H9 (cell line): Measurements from ENCODE around the gene MTG2. TPM values are rescaled to one million over a fixed set of nuclear protein-coding genes. Genes with fewer than 3 reads are reported as not detected.

Experiments
- DNase-seq: peaks from one replicate; pipeline ENCODE4 v3.0.0-alpha.2; 2017
- H2AFZ ChIP-seq: one replicate; pipeline ENCODE4 v1.6.1; 2013; ENCODE audit warnings: mild to moderate bottlenecking, low read length, control low read depth, moderate library complexity
- H2AK5ac ChIP-seq: 2 replicates; pipeline ENCODE4 v1.6.1; 2013; ENCODE audit warnings: low read length, control low read depth, mixed read lengths; ENCODE audit not compliant: insufficient read length
- H2BK120ac ChIP-seq: one replicate; pipeline ENCODE4 v1.6.1; 2013; ENCODE audit warnings: low read depth, mild to moderate bottlenecking, low read length, control low read depth, inconsistent platforms; ENCODE audit not compliant: poor library complexity, severe bottlenecking
- H2BK12ac ChIP-seq: 2 replicates; pipeline ENCODE4 v1.6.1; 2013; ENCODE audit warnings: low read length, control low read depth, mixed read lengths, low read depth; ENCODE audit not compliant: insufficient read length
- H2BK15ac ChIP-seq: 2 replicates; pipeline ENCODE4 v1.6.1; 2013; ENCODE audit warnings: low read depth, low read length, control low read depth
- H2BK20ac ChIP-seq: one replicate; pipeline ENCODE4 v1.6.1; 2013; ENCODE audit warnings: low read depth, mild to moderate bottlenecking, low read length, control low read depth, inconsistent platforms; ENCODE audit not compliant: poor library complexity, severe bottlenecking
- H2BK5ac ChIP-seq: 2 replicates; pipeline ENCODE4 v1.6.1; 2013; ENCODE audit warnings: low read length, control low read depth, mixed read lengths; ENCODE audit not compliant: insufficient read length
- H3K14ac ChIP-seq: 2 replicates; pipeline ENCODE4 v1.6.1; 2013; ENCODE audit warnings: low read length, control low read depth; ENCODE audit not compliant: insufficient read depth
- H3K18ac ChIP-seq: 2 replicates; pipeline ENCODE4 v1.6.1; 2013; ENCODE audit warnings: low read depth, mild to moderate bottlenecking, mixed read lengths, low read length, control low read depth; ENCODE audit not compliant: insufficient read length
- H3K23ac ChIP-seq: 2 replicates; pipeline ENCODE4 v1.6.1; 2013; ENCODE audit warnings: low read length, control low read depth, mixed read lengths, low read depth; ENCODE audit not compliant: insufficient read length
- H3K23me2 ChIP-seq: 2 replicates; pipeline ENCODE4 v1.6.1; 2013; ENCODE audit warnings: low read depth, mild to moderate bottlenecking, mixed read lengths, low read length, control low read depth; ENCODE audit not compliant: insufficient read length, poor library complexity, severe bottlenecking
- H3K27ac ChIP-seq: 2 replicates; pipeline ENCODE4 v1.5.1; 2013; ENCODE audit warnings: low read length, control low read depth, mixed read lengths, low read depth; ENCODE audit not compliant: insufficient read length
- H3K27me3 ChIP-seq: 2 replicates; pipeline ENCODE4 v1.6.1; 2013; ENCODE audit warnings: low read length, control low read depth, inconsistent platforms; ENCODE audit not compliant: insufficient read depth
- H3K4ac ChIP-seq: 2 replicates; pipeline ENCODE4 v1.6.1; 2013; ENCODE audit warnings: low read depth, mild to moderate bottlenecking, control low read depth, inconsistent platforms, low read length, moderate library complexity
- H3K4me1 ChIP-seq: 2 replicates; pipeline ENCODE4 v1.6.1; 2013; ENCODE audit warnings: low read length, control low read depth, inconsistent platforms; ENCODE audit not compliant: insufficient read depth
- H3K4me2 ChIP-seq: 2 replicates; pipeline ENCODE4 v1.6.1; 2013; ENCODE audit warnings: low read length, control low read depth, mixed read lengths; ENCODE audit not compliant: insufficient read length, insufficient read depth
- H3K56ac ChIP-seq: 2 replicates; pipeline ENCODE4 v1.6.1; 2013; ENCODE audit warnings: low read depth, mild to moderate bottlenecking, mixed read lengths, low read length, control low read depth; ENCODE audit not compliant: insufficient read length
- H3K79me1 ChIP-seq: 2 replicates; pipeline ENCODE4 v1.6.1; 2013; ENCODE audit warnings: low read depth, mild to moderate bottlenecking, moderate library complexity, low read length, control low read depth, inconsistent platforms; ENCODE audit not compliant: insufficient read depth, poor library complexity, severe bottlenecking
- H3K79me2 ChIP-seq: 2 replicates; pipeline ENCODE4 v1.6.1; 2013; ENCODE audit warnings: low read length, control low read depth, inconsistent platforms; ENCODE audit not compliant: insufficient read depth
- H3K9ac ChIP-seq: 2 replicates; pipeline ENCODE4 v1.6.1; 2013; ENCODE audit warnings: low read length, control low read depth, mixed read lengths; ENCODE audit not compliant: insufficient read length; ENCODE audit errors: extremely low read depth
- H3K9me3 ChIP-seq: one replicate; pipeline ENCODE4 v1.6.1; 2013; ENCODE audit warnings: low read depth, low read length, inconsistent platforms; ENCODE audit not compliant: control insufficient read depth
- H3T11ph ChIP-seq: one replicate; pipeline ENCODE4 v1.6.1; 2013; ENCODE audit warnings: mild to moderate bottlenecking, low read length, control low read depth, inconsistent platforms
- H4K20me1 ChIP-seq: one replicate; pipeline ENCODE4 v1.6.1; 2013; ENCODE audit not compliant: control insufficient read depth, insufficient read length, insufficient read depth
- H4K5ac ChIP-seq: 2 replicates; pipeline ENCODE4 v1.6.1; 2013; ENCODE audit warnings: low read depth, mild to moderate bottlenecking, mixed read lengths, low read length, control low read depth; ENCODE audit not compliant: insufficient read length
- H4K8ac ChIP-seq: replicated peaks from 2 replicates; pipeline ENCODE4 v1.6.1; 2013; ENCODE audit warnings: low read length, control low read depth, mixed read lengths, low read depth; ENCODE audit not compliant: insufficient read length
- H4K91ac ChIP-seq: 2 replicates; pipeline ENCODE4 v1.6.1; 2013; ENCODE audit warnings: low read depth, mild to moderate bottlenecking, moderate library complexity, mixed read lengths, low read length, control low read depth; ENCODE audit not compliant: insufficient read length
- H3K27ac Mint-ChIP-seq, 3 experiments: 2 replicates in 2 of 3; 3 replicates in 1 of 3; pipeline ENCODE4 v1.8.0; 2020 to 2021; ENCODE audit warnings: mixed read lengths in 3 of 3, mild to moderate bottlenecking in 1 of 3, moderate library complexity in 1 of 3
- H3K27me3 Mint-ChIP-seq: 2 replicates; pipeline ENCODE4 v1.8.0; 2021; ENCODE audit warnings: low read depth, mild to moderate bottlenecking, moderate library complexity, mixed read lengths
- H3K36me3 Mint-ChIP-seq, 3 experiments: 2 replicates in 2 of 3; 3 replicates in 1 of 3; pipeline ENCODE4 v1.8.0; 2020 to 2021; ENCODE audit warnings: low read depth in 3 of 3, mixed read lengths in 3 of 3; ENCODE audit not compliant: insufficient read depth in 1 of 3
- H3K4me1 Mint-ChIP-seq, 2 experiments: 2 replicates each; pipeline ENCODE4 v1.8.0; 2020; ENCODE audit warnings: mixed read lengths in 2 of 2
- H3K4me3 Mint-ChIP-seq, 2 experiments: 2 replicates in 1 of 2; 3 replicates in 1 of 2; pipeline ENCODE4 v1.8.0; 2020 to 2021; ENCODE audit warnings: mild to moderate bottlenecking in 2 of 2, mixed read lengths in 2 of 2, moderate library complexity in 1 of 2
- H3K9me3 Mint-ChIP-seq, 2 experiments: 2 replicates in 1 of 2; 3 replicates in 1 of 2; pipeline ENCODE4 v1.8.0; 2020; ENCODE audit warnings: mild to moderate bottlenecking in 2 of 2, mixed read lengths in 2 of 2, moderate library complexity in 1 of 2
- CTCF ChIP-seq: fragments of 200-600 bp; sonication (generic); conservative IDR thresholded peaks from 3 replicates; pipeline ENCODE4 v1.8.0; 2021; ENCODE audit warnings: antibody characterized with exemption, mild to moderate bottlenecking
- WGBS: extraction: QIAGEN DNeasy Blood & Tissue Kit; methylation state at CpG from one replicate; pipeline ENCODE4 v1.1.7; 2013; ENCODE audit warnings: missing lambda C conversion rate, low lambda C conversion rate, mixed read lengths; ENCODE audit not compliant: insufficient read length; ENCODE audit errors: extremely low coverage; 5-methylcytosine and 5-hydroxymethylcytosine counted together
- total RNA-seq: library from RNA; stranded (reverse); gene quantifications from 2 replicates; pipeline ENCODE4 v1.2.1, GENCODE V29; 2021

MTG2 gene
- total RNA-seq, 1 experiment from 2014 or later = 25.1 TPM

DNA sequence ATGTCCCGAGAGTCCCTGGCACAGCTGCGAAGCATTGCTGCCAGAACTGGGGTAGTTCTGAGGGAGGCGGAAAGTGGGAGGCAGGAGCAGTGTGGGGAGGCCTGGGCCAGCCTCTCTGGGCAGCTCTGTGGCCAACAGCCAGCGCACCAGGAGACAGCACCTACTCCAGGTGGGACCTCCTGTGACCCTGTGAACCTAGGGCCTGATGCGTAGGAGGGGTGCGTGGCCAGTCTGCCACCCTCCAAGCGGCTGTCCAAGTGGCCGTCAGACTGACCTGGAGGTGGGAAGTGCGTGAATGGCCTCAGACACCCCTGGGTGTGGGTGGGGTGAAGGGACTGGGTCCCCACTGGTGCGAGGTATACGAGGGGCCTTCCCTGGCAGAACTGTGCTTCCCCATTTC is 23.8 kb upstream of the MTG2 start:
- H2BK120ac ChIP-seq = no peak overlapping the region
- H2AFZ ChIP-seq = no peak overlapping the region
- Mint-ChIP-seq H3K36me3 (peaks cover 21 to 50% (median 40%) of the 10 kb centered on the region in 3 experiments), H3K4me3 (no peak overlapping the region), H3K27me3 (no peaks in the 10 kb centered on the region), H3K27ac (no peak overlapping the region; a peak in 1 of 7 replicates), H3K9me3 (no peaks in the 10 kb centered on the region), H3K4me1 (peaks cover 22 to 25% of the 10 kb centered on the region in 2 experiments)
- no peak overlapping the region for H4K5ac ChIP-seq
- no CpG with 5 or more reads among the region's 11 CpGs for WGBS
- H2AK5ac ChIP-seq = no peak overlapping the region
- no peak for TF ChIP-seq CTCF
- no peak overlapping the region for H2BK15ac ChIP-seq
- H3K4ac ChIP-seq = no peak overlapping the region
- no peaks in the 10 kb centered on the region for H3K4me1 ChIP-seq
- no peak overlapping the region for H3K9ac ChIP-seq
- H3K79me2 ChIP-seq = peaks cover 6% of the 10 kb centered on the region; the same call in 1 of the 2 replicates
- no peak overlapping the region for H3T11ph ChIP-seq
- no peaks in the 10 kb centered on the region for H3K79me1 ChIP-seq
- no peaks in the 10 kb centered on the region for H3K9me3 ChIP-seq
- H2BK12ac ChIP-seq = no peak overlapping the region
- H3K27me3 ChIP-seq = no peaks in the 10 kb centered on the region
- H4K8ac ChIP-seq = no peak overlapping the region
- no peak overlapping the region for H2BK20ac ChIP-seq
- H4K91ac ChIP-seq = no peak overlapping the region
- H3K56ac ChIP-seq = no peak overlapping the region
- H3K4me2 ChIP-seq = no peak overlapping the region
- DNase-seq = no peak
- H3K23ac ChIP-seq = no peak overlapping the region
- no peak overlapping the region for H2BK5ac ChIP-seq
- H3K23me2 ChIP-seq = no peaks in the 10 kb centered on the region
- H3K18ac ChIP-seq = no peak overlapping the region
- H4K20me1 ChIP-seq = no peaks in the 10 kb centered on the region
- no peak overlapping the region for H3K14ac ChIP-seq
- H3K27ac ChIP-seq = no peak overlapping the region
